Stomach (tissue), 4 donors: Measurements from ENCODE around the gene ZNF775.

Experiments
- CTCF ChIP-seq, 7 experiments: fragments of 450-650 bp in 4 of 7; fragments of 200-600 bp in 3 of 7; sonication (generic) in 3 of 7; IDR thresholded peaks; one replicate each; pipeline ENCODE4 v1.5.1; 2016 to 2019; ENCODE audit warnings: antibody characterized with exemption in 7 of 7, control low read depth in 2 of 7, mild to moderate bottlenecking in 1 of 7
- POLR2A ChIP-seq, 4 donors: fragments of 450-650 bp; IDR thresholded peaks; one replicate each; pipeline ENCODE4 v1.6.1; 2016; ENCODE audit warnings: antibody characterized with exemption in 4 of 4, control low read depth in 2 of 4, mild to moderate bottlenecking in 1 of 4, moderate library complexity in 1 of 4
- POLR2AphosphoS5 ChIP-seq, 3 donors: sonication (generic); formaldehyde crosslinking; IDR thresholded peaks; one replicate each; pipeline ENCODE4 v1.6.1; 2016; ENCODE audit warnings: antibody characterized with exemption in 3 of 3

GRCh38 chr7:150341263-150342120 is 37.6 kb upstream of the ZNF775 start, which contains the start of gene RARRES2:
- TF ChIP-seq CTCF (IDR thresholded peaks at IDR 0.05) (no peak), POLR2A (IDR thresholded peaks at IDR 0.05) (no peak), POLR2AphosphoS5 (IDR thresholded peaks at IDR 0.05) (peak in 1 of 3 donors; percentile 9)
